ENCODE measurements around the gene ZNF622. TPM values are rescaled to one million over a fixed set of nuclear protein-coding genes. Genes with fewer than 3 reads are reported as not detected.

Gene ZNF622
- total RNA-seq, 2 donors from 2014 or later = 11.8 to 27.6 TPM

- DNase-seq (ENCODE audit: low spot score) (no peak), ATAC-seq (ENCODE audit: insufficient number of reproducible peaks, low FRiP score, low read depth) (no peak)
- Histone ChIP-seq H3K9me3 (peaks cover 9% of the 10 kb centered on the region), H3K4me1 (ENCODE audit: control insufficient read depth in 1 of 2, low read depth in 2 of 2) (no peaks in the 10 kb centered on the region), H3K36me3 (no peaks in the 10 kb centered on the region), H3K4me3 (no peak overlapping the region), H3K27ac (no peak overlapping the region), H3K27me3 (replicated peaks; ENCODE audit: insufficient read depth) (no peaks in the 10 kb centered on the region)
- TF ChIP-seq CTCF (IDR thresholded peaks at IDR 0.05) = no peak
Measured at GRCh38 chr5:16497546-16497945, 31.9 kb upstream of the ZNF622 start.

- ATAC-seq (ENCODE audit: insufficient number of reproducible peaks, low FRiP score, low read depth) = no peak
- H3K27me3 ChIP-seq (replicated peaks; ENCODE audit: insufficient read depth) = no peaks in the 10 kb centered on the region
- H3K27ac ChIP-seq = no peak overlapping the region
- no peaks in the 10 kb centered on the region for H3K36me3 ChIP-seq
- DNase-seq (ENCODE audit: low spot score) = no peak
- H3K4me3 ChIP-seq = no peak overlapping the region
- H3K9me3 ChIP-seq = peaks cover 9% of the 10 kb centered on the region
- no peak for TF ChIP-seq CTCF (IDR thresholded peaks at IDR 0.05)
- no peaks in the 10 kb centered on the region for H3K4me1 ChIP-seq (ENCODE audit: control insufficient read depth in 1 of 2, low read depth in 2 of 2)
Measured at GRCh38 chr5:16493261-16493660, 27.7 kb upstream of the ZNF622 start.

DNA sequence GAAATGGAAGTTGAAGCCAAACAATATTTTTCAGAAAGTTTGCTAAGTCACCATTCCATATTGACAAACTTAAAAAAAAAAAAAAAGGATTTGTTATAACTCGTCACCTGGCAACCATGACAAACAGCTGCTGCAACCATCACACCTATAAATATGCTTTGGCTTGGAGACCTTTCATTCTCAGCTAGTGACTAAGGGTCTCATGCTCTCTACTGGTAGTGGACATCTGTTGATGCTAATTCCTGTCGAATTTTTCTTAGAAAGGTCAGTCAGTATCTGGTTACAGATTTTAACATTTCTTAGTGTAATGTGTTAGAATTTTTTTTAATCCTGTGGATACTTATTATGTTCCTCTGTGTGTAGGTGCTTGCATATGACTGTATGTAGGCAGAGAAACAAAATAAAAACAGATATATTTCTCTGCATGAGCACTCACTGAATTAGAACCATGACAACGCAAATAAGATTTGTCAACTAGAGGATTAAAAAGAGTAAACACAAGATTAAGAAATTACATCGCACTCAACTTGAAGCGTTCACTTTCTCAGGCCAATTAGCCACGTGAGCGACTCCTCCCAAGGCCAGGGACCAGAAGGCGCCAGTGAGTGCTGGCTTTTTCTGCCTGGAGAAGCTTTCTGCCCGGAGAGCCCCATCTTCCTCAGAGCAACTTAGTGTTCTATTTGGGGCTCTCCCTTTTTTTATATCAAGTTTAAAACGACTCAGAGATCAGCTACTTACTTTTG is 27.0 kb upstream of the ZNF622 start:
- Histone ChIP-seq H3K9me3 (peaks cover 9% of the 10 kb centered on the region), H3K4me1 (ENCODE audit: control insufficient read depth in 1 of 2, low read depth in 2 of 2) (no peaks in the 10 kb centered on the region), H3K4me3 (no peak overlapping the region), H3K27me3 (replicated peaks; ENCODE audit: insufficient read depth) (no peaks in the 10 kb centered on the region), H3K27ac (no peak overlapping the region), H3K36me3 (no peaks in the 10 kb centered on the region)
- no peak for DNase-seq (ENCODE audit: low spot score)
- no peak for ATAC-seq (ENCODE audit: insufficient number of reproducible peaks, low FRiP score, low read depth)
- TF ChIP-seq CTCF (IDR thresholded peaks at IDR 0.05) = no peak

DNA sequence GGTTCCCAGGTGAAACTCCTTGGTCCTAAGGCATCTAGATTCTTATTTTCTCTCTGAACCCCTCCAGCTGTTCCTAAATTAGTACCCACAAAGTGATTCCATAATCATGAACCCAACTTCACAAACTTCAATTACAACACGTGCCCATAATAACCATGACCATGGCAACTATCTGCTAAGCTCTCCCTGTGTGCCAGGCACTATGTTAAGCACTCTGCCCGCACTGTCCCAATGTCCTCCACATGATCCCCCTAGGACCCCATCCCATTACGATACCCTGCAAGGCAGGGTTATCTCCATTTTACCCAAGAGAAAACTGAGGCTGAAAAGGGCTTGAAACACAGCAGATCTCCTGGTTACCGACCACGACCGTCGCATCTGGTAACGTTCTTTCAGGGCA is 25.3 kb upstream of the ZNF622 start:
- Histone ChIP-seq H3K4me1 (ENCODE audit: control insufficient read depth in 1 of 2, low read depth in 2 of 2) (no peaks in the 10 kb centered on the region), H3K4me3 (no peak overlapping the region), H3K9me3 (peaks cover 6% of the 10 kb centered on the region), H3K36me3 (no peaks in the 10 kb centered on the region), H3K27me3 (replicated peaks; ENCODE audit: insufficient read depth) (no peaks in the 10 kb centered on the region), H3K27ac (no peak overlapping the region)
- DNase-seq (ENCODE audit: low spot score) (no peak), ATAC-seq (ENCODE audit: insufficient number of reproducible peaks, low FRiP score, low read depth) (no peak)
- no peak for TF ChIP-seq CTCF (IDR thresholded peaks at IDR 0.05)

GRCh38 chr5:16489322-16489791 is 23.8 kb upstream of the ZNF622 start:
- no peaks in the 10 kb centered on the region for H3K36me3 ChIP-seq
- H3K4me3 ChIP-seq = no peak overlapping the region
- ATAC-seq (ENCODE audit: insufficient number of reproducible peaks, low FRiP score, low read depth) (no peak), DNase-seq (ENCODE audit: low spot score) (no peak)
- TF ChIP-seq CTCF (IDR thresholded peaks at IDR 0.05) = peak; percentile 59
- no peaks in the 10 kb centered on the region for H3K9me3 ChIP-seq
- no peaks in the 10 kb centered on the region for H3K4me1 ChIP-seq (ENCODE audit: control insufficient read depth in 1 of 2, low read depth in 2 of 2)
- no peak overlapping the region for H3K27ac ChIP-seq
- no peaks in the 10 kb centered on the region for H3K27me3 ChIP-seq (replicated peaks; ENCODE audit: insufficient read depth)

Data from thoracic aorta (tissue), 2 donors.